NCI-H2171 (cell line): ENCODE measurements around the gene SPC24.
"Not testable (repeated sequence)": the region's sequence is repeated elsewhere in the genome, so short reads cannot be mapped to it uniquely, and the experiment has no call there.

Source experiments
- DNase-seq: peaks from one replicate; lab custom pipeline; 2025; lab: John Stamatoyannopoulos, UW

Gene SPC24

GRCh38 chr19:11191934-11192333 is 36.4 kb upstream of the SPC24 start:
- DNase-seq = no peak

GRCh38 chr19:11191273-11191755 is 35.7 kb upstream of the SPC24 start:
- DNase-seq = no peak

- no peak for DNase-seq
These were observed 34.9 kb upstream of the SPC24 start for GRCh38 chr19:11190501-11190900.

- no peak for DNase-seq
These were observed 31.9 kb upstream of the SPC24 start for GRCh38 chr19:11187441-11187840.

- DNase-seq = no peak
These were observed 27.4 kb upstream of the SPC24 start for GRCh38 chr19:11182994-11183393.

- DNase-seq = no peak
These were observed 25.9 kb upstream of the SPC24 start for GRCh38 chr19:11181488-11181887.

GRCh38 chr19:11180975-11181374 is 25.4 kb upstream of the SPC24 start:
- DNase-seq = not testable (repeated sequence)

GRCh38 chr19:11180346-11180745 is 24.8 kb upstream of the SPC24 start:
- DNase-seq = no peak

GRCh38 chr19:11179716-11180297 is 24.2 kb upstream of the SPC24 start:
- DNase-seq = no peak

- not testable (repeated sequence) for DNase-seq
These were observed 23.5 kb upstream of the SPC24 start for GRCh38 chr19:11179145-11179465.

- DNase-seq = no peak
These were observed 22.0 kb upstream of the SPC24 start for GRCh38 chr19:11177592-11177991.

- DNase-seq = no peak
These were observed 21.0 kb upstream of the SPC24 start for GRCh38 chr19:11176466-11177193.

GRCh38 chr19:11175920-11176319 is 20.3 kb upstream of the SPC24 start:
- no peak for DNase-seq

- DNase-seq = peak; percentile 44
These were observed 18.8 kb upstream of the SPC24 start for GRCh38 chr19:11174336-11174735.

- no peak for DNase-seq
These were observed 18.1 kb upstream of the SPC24 start for GRCh38 chr19:11173516-11174155.

- DNase-seq = no peak
These were observed 17.0 kb upstream of the SPC24 start for GRCh38 chr19:11172576-11172975.

GRCh38 chr19:11171144-11171543 is 15.6 kb upstream of the SPC24 start:
- DNase-seq = no peak

GRCh38 chr19:11169896-11170678 is 14.5 kb upstream of the SPC24 start:
- DNase-seq = no peak

GRCh38 chr19:11168568-11168967 is 13.0 kb upstream of the SPC24 start:
- no peak for DNase-seq

GRCh38 chr19:11166281-11167142 is 10.9 kb upstream of the SPC24 start:
- no peak for DNase-seq

GRCh38 chr19:11165486-11166030 is 10.0 kb upstream of the SPC24 start:
- no peak for DNase-seq
